Ishikawa (cell line): ENCODE results near the gene LARP4B.

Source experiments
- RAD21 ChIP-seq: IDR thresholded peaks from 2 replicates; pipeline ENCODE4 v1.6.1; 2012; ENCODE audit warnings: low read depth
- REST ChIP-seq: IDR thresholded peaks from 2 replicates; pipeline ENCODE4 v1.6.1; 2012; ENCODE audit warnings: low read depth, mild to moderate bottlenecking
- ZBTB7A ChIP-seq: IDR thresholded peaks from 2 replicates; pipeline ENCODE4 v1.6.1; 2012; ENCODE audit warnings: low read depth

- TF ChIP-seq ZBTB7A (no peak), RAD21 (no peak), REST (no peak)
Observed at GRCh38 chr10:895324-895723, 36.2 kb downstream of the LARP4B start.
